Stimulated activated CD4-positive, alpha-beta T cell treated with anti-CD3 and anti-CD28 coated beads, Interleukin-4, amount 100 ng/mL, for 48 hours (primary cell): ENCODE results near the gene PSMC6.
"Not testable (repeated sequence)": the region's sequence is repeated elsewhere in the genome, so short reads cannot be mapped to it uniquely, and the experiment has no call there.

Experiments used
- DNase-seq, 2 donors: peaks; one replicate each; pipeline ENCODE4 v3.0.0-alpha.2; 2020; ENCODE audit warnings: low read depth in 2 of 2

The PSMC6 gene

DNA sequence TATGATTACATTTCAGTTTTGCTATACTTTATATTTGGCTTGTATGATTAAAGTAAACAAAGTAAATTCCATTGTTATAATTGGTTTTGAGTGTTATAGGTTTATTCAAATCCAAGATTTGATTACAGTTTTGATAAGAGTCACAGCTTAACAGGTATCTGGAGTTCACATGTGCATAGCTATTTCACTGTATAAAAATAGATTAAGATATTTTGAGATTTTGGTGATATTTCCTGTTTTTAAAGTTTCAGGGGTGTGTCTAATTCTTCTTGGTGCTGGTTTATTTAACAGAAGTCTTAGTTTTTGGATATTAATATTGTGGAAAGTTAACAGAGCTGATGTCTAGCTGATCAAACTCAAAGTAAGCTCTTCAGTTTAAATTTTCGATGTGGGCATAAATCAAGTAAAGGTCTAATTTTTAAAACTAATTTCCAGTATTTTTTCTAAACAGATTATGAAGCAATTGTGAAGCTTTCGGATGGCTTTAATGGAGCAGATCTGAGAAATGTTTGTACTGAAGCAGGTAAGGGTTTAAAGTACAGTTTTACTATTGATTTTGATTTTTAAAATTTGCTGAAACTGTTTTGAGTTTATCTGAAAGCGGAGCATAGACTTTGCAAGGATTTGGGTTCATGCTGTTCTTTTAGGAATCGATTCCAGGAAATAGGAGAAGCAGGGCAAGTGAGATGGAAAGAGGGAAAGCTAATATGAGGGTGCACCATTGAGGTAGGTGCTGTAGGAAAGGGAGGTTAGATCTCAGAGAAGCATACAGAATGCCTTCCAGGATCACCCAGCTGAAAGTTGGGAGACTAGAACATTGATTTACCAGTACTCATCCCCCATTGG lies 16.7 kb downstream of the PSMC6 start:
- DNase-seq = no peak

DNA sequence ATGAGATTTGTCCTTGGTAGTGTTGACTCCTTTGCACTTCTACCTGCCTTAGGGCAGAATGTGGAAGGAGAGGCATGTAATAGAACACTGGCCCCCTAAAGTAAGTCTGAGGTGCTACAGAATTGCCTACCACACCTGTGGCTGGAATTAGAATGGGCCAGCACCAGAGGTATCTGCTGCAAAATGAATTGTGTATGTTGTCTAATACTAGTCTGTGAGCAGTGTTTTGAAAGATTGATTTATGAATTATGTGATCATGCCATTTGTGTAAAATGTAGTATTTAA lies 17.3 kb downstream of the PSMC6 start:
- DNase-seq = no peak

DNA sequence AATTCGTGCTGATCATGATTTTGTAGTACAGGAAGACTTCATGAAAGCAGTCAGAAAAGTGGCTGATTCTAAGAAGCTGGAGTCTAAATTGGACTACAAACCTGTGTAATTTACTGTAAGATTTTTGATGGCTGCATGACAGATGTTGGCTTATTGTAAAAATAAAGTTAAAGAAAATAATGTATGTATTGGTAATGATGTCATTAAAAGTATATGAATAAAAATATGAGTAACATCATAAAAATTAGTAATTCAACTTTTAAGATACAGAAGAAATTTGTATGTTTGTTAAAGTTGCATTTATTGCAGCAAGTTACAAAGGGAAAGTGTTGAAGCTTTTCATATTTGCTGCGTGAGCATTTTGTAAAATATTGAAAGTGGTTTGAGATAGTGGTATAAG lies 20.5 kb downstream of the PSMC6 start:
- DNase-seq = not testable (repeated sequence)

DNA sequence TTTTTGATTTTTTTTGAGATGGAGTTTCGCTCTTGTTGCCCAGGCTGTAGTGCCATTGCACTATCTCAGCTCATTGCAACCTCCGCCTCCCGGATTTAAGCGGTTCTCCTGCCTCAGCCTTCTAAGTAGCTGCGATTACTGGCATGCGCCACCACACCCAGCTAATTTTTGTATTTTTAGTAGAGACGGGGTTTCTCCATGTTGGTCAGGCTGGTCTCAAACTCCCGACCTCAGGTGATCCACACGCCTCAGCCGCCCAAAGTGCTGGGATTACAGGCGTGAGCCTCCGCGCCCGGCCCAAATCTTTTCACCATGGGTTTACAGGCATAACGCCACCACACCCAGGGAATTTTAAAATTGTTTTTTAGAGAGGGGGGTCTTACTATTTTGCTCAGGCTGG lies 22.0 kb downstream of the PSMC6 start:
- DNase-seq = not testable (repeated sequence)

DNA sequence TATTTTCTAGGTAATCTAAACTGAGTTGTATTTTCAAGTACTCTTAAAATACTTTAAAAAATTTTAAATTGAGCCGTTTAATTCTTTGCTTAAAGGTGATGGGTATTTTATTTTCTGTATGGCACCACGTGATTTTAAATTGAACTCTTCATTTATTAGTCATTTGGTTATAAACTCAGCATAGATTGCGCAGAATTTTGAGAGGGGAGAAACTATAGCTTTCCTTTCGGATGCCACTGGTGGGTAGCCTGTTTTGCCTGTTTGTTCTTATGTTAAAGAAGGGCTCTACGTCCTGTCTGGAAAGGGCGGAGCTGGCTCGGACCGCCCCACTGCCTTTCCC lies 22.6 kb downstream of the PSMC6 start:
- DNase-seq = no peak

DNA sequence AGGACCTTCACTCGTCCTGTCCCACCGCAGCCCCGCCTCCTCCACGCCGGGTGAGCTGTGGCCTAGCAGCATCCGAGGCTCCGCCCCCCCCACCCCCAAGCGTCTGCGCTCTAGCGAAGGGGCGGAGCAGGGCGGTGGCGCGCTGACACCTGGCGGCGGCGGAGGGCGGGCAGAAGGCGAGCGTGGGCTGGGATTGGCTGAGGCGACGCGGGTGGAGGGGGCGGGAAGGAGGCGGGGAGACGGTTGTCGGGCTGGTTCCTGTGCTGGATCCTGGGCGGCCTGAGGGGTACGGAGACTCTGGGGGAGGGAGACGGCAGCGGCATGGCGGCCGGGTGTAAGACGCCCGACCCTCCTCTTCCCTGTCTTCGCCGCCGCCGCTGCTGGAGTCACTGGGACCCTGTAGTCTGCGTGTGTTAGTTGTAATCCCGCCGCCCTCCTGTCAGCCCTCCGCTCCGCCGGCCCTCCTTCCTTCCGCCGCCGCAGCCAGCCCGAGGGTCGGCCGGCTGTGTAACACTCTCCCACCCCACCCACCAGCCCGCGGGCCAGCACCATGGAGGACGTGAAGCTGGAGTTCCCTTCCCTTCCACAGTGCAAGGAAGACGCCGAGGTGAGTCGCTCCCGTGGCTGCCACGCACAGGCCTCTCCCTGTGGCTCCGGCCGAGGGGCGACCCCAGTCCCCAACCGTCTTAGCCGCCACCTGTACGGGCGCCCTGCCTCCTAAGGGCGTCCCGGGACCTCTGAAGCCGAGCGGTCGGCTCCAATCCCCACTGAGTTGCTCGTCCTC lies 23.1 kb downstream of the PSMC6 start, which contains the start of gene STYX:
Gene STYX, plus strand, starts transcription at position 242 of the 784 bp plus-strand sequence. Its CDS starts 309 bp downstream, at position 551.
- peak; percentile 99 to 100 for DNase-seq

DNA sequence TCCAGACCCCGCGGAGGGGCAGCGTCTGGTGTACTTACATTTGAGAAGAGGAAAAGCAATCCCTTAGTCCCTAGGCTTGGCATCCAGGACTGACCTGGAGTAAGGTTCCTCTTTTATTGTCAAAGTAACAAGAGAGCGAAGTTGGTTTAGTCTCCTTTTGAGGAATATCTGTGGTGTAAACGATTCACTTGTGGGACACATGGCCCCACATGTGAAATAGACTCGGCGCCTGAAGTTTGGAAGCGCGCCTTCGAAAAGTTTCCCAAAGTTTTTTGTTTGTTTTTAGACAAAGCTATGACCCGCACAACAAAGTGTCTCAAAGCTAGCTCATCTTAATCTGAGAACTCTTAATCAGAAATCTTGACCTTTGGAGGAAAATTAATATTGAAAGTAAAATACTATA lies 23.7 kb downstream of the PSMC6 start:
- no peak for DNase-seq

DNA sequence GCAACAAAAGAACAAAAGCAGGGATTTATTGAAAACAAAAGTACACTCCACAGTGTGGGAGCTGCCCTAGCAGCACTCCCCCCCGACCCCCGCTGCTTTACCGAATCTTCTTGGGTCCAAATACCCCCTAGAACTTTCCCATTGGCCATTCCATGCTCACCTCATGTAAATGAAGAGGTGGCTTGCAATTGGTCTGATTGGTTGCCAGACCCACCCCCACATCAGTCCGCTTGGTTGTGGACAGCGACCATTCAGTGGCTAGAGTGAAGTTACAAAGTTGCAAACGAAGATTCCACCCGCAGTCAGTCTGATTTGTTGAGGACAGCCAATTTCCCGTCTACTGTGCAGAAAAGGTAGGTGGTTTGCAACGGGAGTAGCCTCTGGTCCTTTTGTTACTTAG lies 26.8 kb downstream of the PSMC6 start:
- no peak for DNase-seq

DNA sequence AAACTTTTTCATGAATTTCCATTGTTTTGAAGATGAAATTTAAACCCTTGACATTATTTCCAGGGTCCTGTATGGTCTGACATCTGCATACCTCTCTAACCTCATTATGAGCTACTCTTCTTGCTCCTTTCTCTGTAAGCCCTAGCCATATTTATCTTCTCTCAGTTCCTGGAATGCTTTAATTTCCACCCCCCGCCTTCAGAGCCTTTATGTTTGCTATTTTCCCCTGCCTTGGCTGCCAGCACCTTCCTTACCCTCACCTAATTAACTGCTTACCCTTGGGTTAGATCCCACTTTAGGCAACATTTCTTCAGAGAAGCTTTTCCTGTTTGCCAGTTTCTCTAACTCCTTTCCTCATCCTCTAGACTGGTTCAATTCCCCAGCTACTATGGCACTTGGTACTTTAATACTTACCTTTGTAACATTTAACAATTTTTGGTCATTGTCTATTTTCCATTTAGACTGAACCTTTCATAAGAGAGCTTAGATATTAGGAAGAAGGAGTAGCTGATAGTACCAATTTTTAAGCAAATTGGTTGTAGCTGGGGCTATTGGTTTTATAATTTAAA lies 29.0 kb downstream of the PSMC6 start:
- no peak for DNase-seq

DNA sequence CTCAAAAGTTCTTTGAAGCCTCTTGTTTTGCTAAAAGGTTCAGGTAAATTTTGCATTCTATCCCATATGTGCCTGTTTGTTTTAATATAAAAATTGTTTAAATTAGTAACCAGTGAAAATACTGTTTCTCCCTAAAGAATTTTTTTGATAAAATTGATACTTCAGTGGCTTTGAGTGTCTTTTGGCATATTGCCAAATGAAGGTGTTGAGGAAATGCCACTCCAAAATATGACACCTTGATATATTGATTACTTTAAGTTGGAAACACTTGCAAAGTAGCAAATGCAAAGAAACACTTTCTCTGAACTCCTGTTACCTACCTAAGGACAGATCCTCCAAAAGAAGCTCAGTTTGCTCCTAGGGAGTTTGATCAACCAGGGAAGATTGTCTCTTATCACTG lies 31.4 kb downstream of the PSMC6 start:
- no peak for DNase-seq

DNA sequence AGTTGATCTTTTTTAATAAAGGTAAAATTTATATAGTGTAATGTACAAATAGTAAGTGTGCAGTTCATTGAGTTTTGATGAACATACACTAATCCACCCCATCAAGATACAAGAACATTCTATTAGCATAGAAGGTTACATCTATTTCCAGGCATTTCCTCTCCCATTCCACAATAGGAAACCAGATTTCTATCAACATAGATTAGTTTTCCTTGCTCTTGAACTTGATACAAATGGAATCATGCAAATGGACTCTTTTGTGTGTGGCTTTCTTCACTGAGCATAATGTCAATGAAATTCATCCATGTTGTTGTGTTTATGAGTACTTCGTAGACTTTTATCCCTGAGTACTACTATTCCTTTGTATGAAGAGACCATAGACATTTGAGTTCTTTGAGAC lies 33.8 kb downstream of the PSMC6 start:
- no peak for DNase-seq

DNA sequence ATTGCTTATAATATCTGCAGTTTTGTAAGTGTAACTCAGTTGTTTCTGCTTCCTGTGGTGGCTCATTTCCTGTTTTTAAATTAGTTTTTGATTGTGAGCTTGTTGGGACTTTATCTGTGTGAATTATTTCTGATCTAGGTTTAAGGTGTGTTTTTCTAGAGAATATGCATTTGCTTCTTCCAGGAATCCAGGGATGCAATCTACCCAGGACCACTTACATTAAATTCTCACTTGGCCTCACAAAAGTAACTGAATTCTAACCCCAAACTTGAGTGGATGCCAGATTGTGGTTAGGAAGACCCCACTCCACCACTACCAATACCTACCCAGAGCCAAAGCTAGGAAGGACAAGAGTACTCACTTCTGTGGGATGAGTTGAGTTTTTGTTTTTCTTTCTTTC lies 34.9 kb downstream of the PSMC6 start:
- DNase-seq = no peak

DNA sequence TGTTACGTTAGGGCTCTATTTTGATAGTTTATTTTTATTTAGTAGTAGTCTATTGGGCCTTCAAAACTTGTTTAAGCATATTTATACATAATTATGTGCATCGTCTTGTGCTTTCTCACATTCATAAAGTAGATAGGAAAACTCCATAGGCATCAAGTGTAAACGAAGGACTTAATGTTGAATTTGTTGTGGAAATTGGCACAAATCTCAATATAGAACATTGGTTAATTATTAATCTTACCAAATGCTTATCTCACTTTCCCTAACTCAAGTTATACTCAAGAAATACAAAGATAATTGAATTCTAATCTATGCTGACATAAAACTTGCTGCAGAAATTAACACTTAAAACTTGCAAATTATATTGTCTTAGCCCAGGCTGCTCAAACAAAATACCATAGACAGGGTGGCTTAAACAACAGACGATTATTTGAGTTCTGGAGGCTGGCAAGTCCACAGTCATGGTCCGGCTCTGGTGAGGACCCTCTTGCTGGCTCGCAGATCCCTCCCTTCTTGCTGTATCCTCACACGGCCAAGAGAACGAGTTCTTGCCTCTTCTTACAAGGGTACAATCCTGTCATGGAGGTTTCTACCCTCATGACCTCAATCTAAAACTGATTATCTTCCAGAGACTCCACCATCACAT lies 41.8 kb downstream of the PSMC6 start:
- no peak for DNase-seq

DNA sequence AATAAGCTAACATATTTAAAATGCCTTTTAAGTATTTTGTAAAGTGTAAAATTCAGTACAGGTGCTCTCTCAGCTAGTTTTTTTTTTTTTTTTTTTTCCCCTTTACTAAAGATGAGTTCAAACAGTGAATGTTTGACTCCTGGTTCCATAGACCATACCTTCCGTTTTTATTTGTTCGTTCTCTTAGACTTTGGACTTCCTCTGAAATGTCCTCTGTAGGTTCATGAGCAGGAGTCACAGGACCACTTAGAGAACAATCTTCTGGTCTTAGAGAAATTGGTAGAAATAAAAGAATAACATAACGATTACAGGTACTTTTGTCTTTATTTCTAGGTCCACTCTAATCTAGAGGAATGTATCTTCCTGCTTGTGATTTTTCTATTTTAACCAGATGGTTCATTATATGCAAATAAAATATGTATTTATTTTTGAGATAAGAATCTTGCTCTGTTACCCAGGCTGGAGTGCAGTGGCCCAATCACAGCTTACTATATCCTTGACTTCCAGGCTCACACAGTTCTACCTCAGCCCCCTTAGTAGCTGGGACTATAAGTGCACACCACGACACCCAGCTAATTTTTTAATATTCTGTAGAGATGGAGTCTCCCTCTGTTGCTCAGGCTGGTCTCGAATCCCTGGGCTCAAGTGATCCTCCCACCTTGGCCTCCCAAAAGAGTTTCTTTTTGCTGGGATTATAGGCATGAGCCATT lies 48.8 kb downstream of the PSMC6 start:
- no peak for DNase-seq

DNA sequence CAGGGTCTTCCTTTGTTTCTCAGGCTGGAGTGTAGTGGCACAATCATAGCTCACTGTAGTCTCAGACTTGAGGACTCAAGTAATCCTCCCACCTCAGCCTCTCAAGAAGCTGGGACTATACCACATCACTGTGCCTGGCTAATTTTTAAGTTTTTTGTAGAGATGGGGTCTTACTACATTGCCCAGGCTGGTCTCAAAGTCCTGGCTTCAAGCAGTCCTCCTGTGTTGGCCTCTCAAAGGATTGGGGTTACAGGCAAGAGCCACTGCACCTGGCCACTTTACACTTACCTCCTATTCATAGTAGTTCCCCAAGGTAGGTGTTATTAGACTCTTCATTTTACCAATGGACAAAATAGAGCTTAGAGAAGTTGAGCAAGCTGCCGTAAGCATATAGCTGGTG lies 52.1 kb downstream of the PSMC6 start:
- DNase-seq = no peak

DNA sequence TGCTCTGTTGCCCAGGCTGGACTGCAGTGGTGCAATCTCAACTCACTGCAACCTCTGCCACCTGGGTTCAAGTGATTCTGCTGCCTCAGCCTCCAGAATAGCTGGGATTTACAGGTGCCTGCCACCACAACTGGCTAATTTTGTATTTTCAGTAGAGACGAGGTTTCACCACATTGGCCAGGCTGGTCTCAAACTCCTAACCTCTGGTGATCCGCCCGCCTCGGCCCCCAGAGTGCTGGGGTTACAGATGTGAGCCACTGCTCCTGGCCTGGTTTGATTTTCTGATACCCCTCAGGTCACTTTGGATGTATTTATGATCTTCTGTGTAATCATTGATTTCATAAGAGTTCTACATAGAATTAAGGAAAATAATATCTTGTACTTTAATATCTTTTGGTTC lies 55.9 kb downstream of the PSMC6 start:
- DNase-seq = not testable (repeated sequence)

DNA sequence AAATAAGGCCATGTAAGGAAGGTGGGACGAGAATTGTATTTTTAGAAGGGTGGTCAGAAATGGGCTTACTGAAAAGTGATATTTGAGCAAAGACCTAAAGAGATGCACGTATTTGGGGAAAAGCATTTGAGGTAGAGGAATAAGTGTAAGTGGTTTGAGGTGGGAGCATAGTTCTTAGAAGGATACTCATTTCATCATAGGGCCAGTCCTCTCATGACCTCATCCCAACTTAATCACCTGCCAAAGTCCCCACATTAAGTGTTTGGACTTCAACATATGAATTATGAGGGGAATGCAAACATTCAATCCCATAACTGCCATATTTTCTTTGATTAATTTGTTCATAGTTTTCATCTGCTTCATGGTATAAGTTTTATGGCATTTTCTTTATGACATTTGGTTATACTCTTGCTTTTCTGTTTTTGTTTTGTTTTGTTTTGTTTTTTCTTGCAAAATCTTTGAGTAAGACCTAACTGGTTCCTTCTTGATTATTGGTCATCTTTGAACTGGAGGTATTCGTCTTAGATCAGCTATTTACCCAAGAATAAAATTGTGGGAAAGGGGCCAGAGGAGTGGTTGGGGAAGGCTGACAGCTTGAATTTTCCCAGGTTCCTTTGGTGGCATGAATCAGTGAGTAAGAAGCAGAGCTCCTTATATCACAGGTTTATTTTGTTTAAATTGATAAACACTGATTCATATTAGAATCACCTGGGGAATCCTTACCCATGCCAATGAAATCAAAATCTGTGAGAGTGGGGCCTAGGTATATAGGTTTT lies 60.2 kb downstream of the PSMC6 start:
- no peak for DNase-seq

DNA sequence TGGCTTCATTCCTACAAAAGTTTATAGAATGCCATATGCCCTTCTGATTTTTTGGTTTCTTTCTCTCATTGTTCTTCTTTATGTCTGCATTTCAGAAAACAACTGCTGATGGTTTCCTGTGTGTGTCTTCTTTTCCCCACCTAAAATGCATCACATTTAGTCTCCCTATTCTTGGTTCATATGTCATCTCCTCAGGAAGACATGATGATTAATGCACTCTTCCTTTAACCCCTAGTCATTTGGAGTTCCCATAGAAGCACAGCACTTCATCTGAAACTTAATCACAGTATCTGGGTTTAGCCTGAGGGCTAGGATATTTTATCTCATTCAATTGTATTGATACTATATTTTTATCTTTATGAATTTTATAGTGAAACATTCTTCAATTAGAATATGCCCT lies 62.9 kb downstream of the PSMC6 start:
- no peak for DNase-seq

DNA sequence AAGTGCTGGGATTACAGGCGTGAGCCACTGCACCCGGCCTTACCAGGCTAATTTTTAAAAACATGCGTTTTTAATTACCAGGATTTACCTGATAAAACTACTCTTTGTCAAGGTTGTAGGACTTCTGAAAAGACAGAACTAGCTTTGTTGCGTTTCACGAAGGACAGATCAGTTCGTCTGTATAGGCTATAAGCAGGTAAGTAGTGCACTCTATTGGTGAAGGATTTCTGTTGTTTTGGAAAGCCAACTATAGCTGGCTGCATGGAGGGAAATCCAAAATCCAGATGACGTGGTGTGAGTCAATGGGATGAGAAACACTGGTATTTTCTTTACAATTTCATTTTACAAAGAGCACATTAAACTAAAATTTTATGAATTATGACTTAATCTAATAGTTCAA lies 69.8 kb downstream of the PSMC6 start:
- DNase-seq = no peak
